H1 (cell line): Measurements from ENCODE around the gene LHFPL3. TPM values are rescaled to one million over a fixed set of nuclear protein-coding genes. Genes with fewer than 3 reads are reported as not detected.

Experiments used
- CTCF ChIA-PET: fragments of 300-600 bp; sonication (Branson Sonifier 250); formaldehyde crosslinking; loops from one replicate; lab custom pipeline; 2021; ENCODE audit not compliant: partially characterized antibody; lab: Charles Lee
- POLR2A ChIA-PET: fragments of 300-600 bp; sonication (Branson Sonifier 250); formaldehyde crosslinking; loops from one replicate; lab custom pipeline; 2021; ENCODE audit warnings: inconsistent platforms; ENCODE audit not compliant: partially characterized antibody; lab: Charles Lee
- DNase-seq, 2 experiments: peaks; one replicate each; pipeline versions ENCODE4 v3.0.0 to v3.0.0-alpha.2; 2010 to 2022; ENCODE audit warnings: low spot score in 2 of 2, low read depth in 1 of 2, mixed read lengths in 1 of 2
- FAIRE-seq: peaks from 2 replicates; lab custom pipeline; 2011; peaks lifted over from hg19 to GRCh38; lab: Jason Lieb, UNC
- H2AFZ ChIP-seq: 2 replicates; pipeline ENCODE4 v1.8.1; 2012; ENCODE audit warnings: low read length, inconsistent platforms
- H2AK5ac ChIP-seq: 2 replicates; pipeline ENCODE4 v1.6.1; 2013; ENCODE audit warnings: low read depth, low read length
- H2BK120ac ChIP-seq: replicated peaks from 2 replicates; pipeline ENCODE3; 2013; ENCODE audit warnings: low read depth, low read length, inconsistent platforms
- H2BK12ac ChIP-seq: 2 replicates; pipeline ENCODE4 v1.6.1; 2013; ENCODE audit warnings: low read depth, low read length
- H2BK15ac ChIP-seq: 2 replicates; pipeline ENCODE4 v1.6.1; 2013; ENCODE audit warnings: low read length
- H2BK20ac ChIP-seq: 2 replicates; pipeline ENCODE4 v1.6.1; 2013; ENCODE audit warnings: low read length
- H2BK5ac ChIP-seq: 2 replicates; pipeline ENCODE4 v1.6.1; 2013; ENCODE audit warnings: low read depth, low read length
- H3K14ac ChIP-seq: 2 replicates; pipeline ENCODE4 v1.6.1; 2013; ENCODE audit warnings: inconsistent platforms; ENCODE audit not compliant: insufficient read length
- H3K18ac ChIP-seq: 2 replicates; pipeline ENCODE4 v1.6.1; 2013; ENCODE audit warnings: low read length; ENCODE audit errors: extremely low read depth
- H3K23ac ChIP-seq: 2 replicates; pipeline ENCODE4 v1.6.1; 2013; ENCODE audit warnings: inconsistent platforms; ENCODE audit not compliant: insufficient read length
- H3K23me2 ChIP-seq: 2 replicates; pipeline ENCODE4 v1.6.1; 2013; ENCODE audit warnings: low read depth, low read length
- H3K27ac ChIP-seq: 2 replicates; pipeline ENCODE4 v1.6.1; 2011; ENCODE audit warnings: low read depth, low read length, inconsistent platforms
- H3K27me3 ChIP-seq, 4 experiments: replicated peaks in 1 of 4; 1 replicate in 1 of 4; 2 replicates in 3 of 4; pipeline versions ENCODE4 v1.6.1 to v1.8.1; 2011 to 2013; ENCODE audit warnings: low read length in 3 of 4, mild to moderate bottlenecking in 3 of 4, inconsistent platforms in 2 of 4, mixed read lengths in 2 of 4, moderate library complexity in 1 of 4; ENCODE audit not compliant: control insufficient read depth in 3 of 4, insufficient read depth in 3 of 4; ENCODE audit errors: extremely low read depth in 1 of 4
- H3K36me3 ChIP-seq, 4 experiments: 2 replicates each; pipeline versions ENCODE4 v1.6.1 to v1.8.1; 2011 to 2013; ENCODE audit warnings: mild to moderate bottlenecking in 4 of 4, low read length in 3 of 4, moderate library complexity in 2 of 4, control low read depth in 1 of 4, inconsistent platforms in 1 of 4; ENCODE audit not compliant: insufficient read depth in 4 of 4, control insufficient read depth in 2 of 4
- H3K4ac ChIP-seq: replicated peaks from 2 replicates; pipeline ENCODE3; 2013; ENCODE audit warnings: low read length, low read depth, mixed read lengths, inconsistent platforms; ENCODE audit not compliant: insufficient read length
- H3K4me1 ChIP-seq, 4 experiments: replicated peaks in 1 of 4; 1 replicate in 1 of 4; 2 replicates in 3 of 4; pipeline versions ENCODE4 v1.6.1 to v1.8.1; 2011 to 2013; ENCODE audit warnings: low read length in 3 of 4, inconsistent platforms in 2 of 4, mixed read lengths in 1 of 4; ENCODE audit not compliant: insufficient read depth in 4 of 4, control insufficient read depth in 3 of 4
- H3K4me2 ChIP-seq, 2 experiments: 2 replicates each; pipeline versions ENCODE4 v1.6.1 to v1.8.1; 2011 to 2013; ENCODE audit warnings: low read depth in 2 of 2, low read length in 2 of 2, control low read depth in 1 of 2, inconsistent platforms in 1 of 2, mild to moderate bottlenecking in 1 of 2; ENCODE audit not compliant: insufficient read depth in 1 of 2
- H3K4me3 ChIP-seq, 4 experiments: fragments of 200-600, 300-600 bp in 1 of 4; sonication (generic), shearing (Covaris generic), sonication (Bioruptor Twin) in 1 of 4; 2 replicates each; pipeline versions ENCODE4 v1.5.1 to v1.8.1; 2011 to 2016; ENCODE audit warnings: low read length in 4 of 4, low read depth in 3 of 4, control low read depth in 2 of 4, inconsistent platforms in 2 of 4, mild to moderate bottlenecking in 2 of 4, mixed read lengths in 1 of 4, moderate library complexity in 1 of 4; ENCODE audit not compliant: insufficient read depth in 2 of 4; ENCODE audit errors: extremely low read depth in 1 of 4
- H3K56ac ChIP-seq: replicated peaks from 2 replicates; pipeline ENCODE3; 2013; ENCODE audit warnings: low read depth, mild to moderate bottlenecking, mixed read lengths, low read length, inconsistent platforms; ENCODE audit not compliant: insufficient read length
- H3K79me1 ChIP-seq: 2 replicates; pipeline ENCODE4 v1.6.1; 2013; ENCODE audit warnings: low read depth, low read length, control low read depth
- H3K79me2 ChIP-seq, 2 experiments: 2 replicates each; pipeline versions ENCODE4 v1.6.1 to v1.8.1; 2012 to 2013; ENCODE audit warnings: low read length in 2 of 2, mild to moderate bottlenecking in 2 of 2, inconsistent platforms in 1 of 2; ENCODE audit not compliant: insufficient read depth in 2 of 2, control insufficient read depth in 1 of 2
- H3K9ac ChIP-seq, 4 experiments: replicated peaks in 1 of 4; 1 replicate in 1 of 4; 2 replicates in 3 of 4; pipeline versions ENCODE4 v1.6.1 to v1.8.1; 2011 to 2013; ENCODE audit warnings: low read depth in 3 of 4, low read length in 3 of 4, control low read depth in 2 of 4, mild to moderate bottlenecking in 2 of 4, moderate library complexity in 2 of 4, inconsistent platforms in 1 of 4; ENCODE audit errors: extremely low read depth in 1 of 4
- H3K9me3 ChIP-seq, 2 experiments: 2 replicates each; pipeline versions ENCODE4 v1.6.1 to v1.8.1; 2012 to 2013; ENCODE audit warnings: mild to moderate bottlenecking in 2 of 2, moderate library complexity in 2 of 2, control low read depth in 1 of 2, inconsistent platforms in 1 of 2, low read depth in 1 of 2, low read length in 1 of 2, mixed read lengths in 1 of 2; ENCODE audit not compliant: insufficient read depth in 2 of 2
- H4K20me1 ChIP-seq, 2 experiments: replicated peaks in 1 of 2; 2 replicates each; pipeline versions ENCODE3 to v1.8.1; 2011 to 2013; ENCODE audit warnings: inconsistent platforms in 2 of 2, low read length in 2 of 2, mild to moderate bottlenecking in 1 of 2; ENCODE audit not compliant: insufficient read depth in 2 of 2, control insufficient read depth in 1 of 2
- H4K5ac ChIP-seq: 2 replicates; pipeline ENCODE4 v1.6.1; 2013; ENCODE audit warnings: low read length, low read depth, mixed read lengths, inconsistent platforms; ENCODE audit not compliant: insufficient read length
- H4K8ac ChIP-seq: 2 replicates; pipeline ENCODE4 v1.8.0; 2013; ENCODE audit warnings: mild to moderate bottlenecking, moderate library complexity, low read length, inconsistent platforms; ENCODE audit not compliant: insufficient read depth; ENCODE audit errors: extremely low read depth
- H4K91ac ChIP-seq: replicated peaks from 2 replicates; pipeline ENCODE3; 2013; ENCODE audit warnings: low read length, mixed read lengths, inconsistent platforms; ENCODE audit not compliant: insufficient read length
- BCL11A ChIP-seq, 2 experiments: IDR thresholded peaks; one replicate each; pipeline ENCODE4 v1.6.1; 2011; ENCODE audit warnings: low read depth in 2 of 2, low read length in 2 of 2, mild to moderate bottlenecking in 2 of 2
- CBX5 ChIP-seq: fragments of 300-800, 300-1000 bp; sonication (generic); IDR thresholded peaks from 2 replicates; pipeline ENCODE4 v1.7.1; 2016; ENCODE audit warnings: antibody characterized with exemption, low read length, low read depth
- FOSL1 ChIP-seq: IDR thresholded peaks from 2 replicates; pipeline ENCODE4 v1.6.1; 2011; ENCODE audit warnings: mild to moderate bottlenecking, low read depth, low read length, moderate library complexity; ENCODE audit not compliant: insufficient read depth
- GTF2F1 ChIP-seq: IDR thresholded peaks from 2 replicates; pipeline ENCODE4 v1.6.1; 2012; ENCODE audit warnings: low read depth, low read length, improper control_type of control experiment, borderline replicate concordance
- MAFK ChIP-seq: IDR thresholded peaks from 2 replicates; pipeline ENCODE4 v1.6.1; 2012; ENCODE audit warnings: low read depth, mild to moderate bottlenecking, improper control_type of control experiment, low read length
- PHF8 ChIP-seq: fragments of 200-600 bp; sonication (generic); conservative IDR thresholded peaks from 2 replicates; pipeline ENCODE4 v1.7.1; 2012; ENCODE audit warnings: low read depth, mild to moderate bottlenecking, inconsistent platforms, low read length, moderate library complexity
- RFX5 ChIP-seq: IDR thresholded peaks from 2 replicates; pipeline ENCODE4 v1.6.1; 2011; ENCODE audit warnings: low read depth, low read length, improper control_type of control experiment, borderline replicate concordance
- SUZ12 ChIP-seq: fragments of 200-600 bp; sonication (generic); IDR thresholded peaks from 2 replicates; pipeline ENCODE4 v1.6.1; 2012; ENCODE audit warnings: mild to moderate bottlenecking, inconsistent platforms, low read length, moderate library complexity, mixed read lengths
- TCF12 ChIP-seq: IDR thresholded peaks from 2 replicates; pipeline ENCODE4 v1.6.1; 2011; ENCODE audit warnings: low read depth, mild to moderate bottlenecking, low read length
- TEAD4 ChIP-seq: IDR thresholded peaks from 2 replicates; pipeline ENCODE4 v1.6.1; 2012; ENCODE audit warnings: low read depth, low read length, inconsistent platforms, mixed read lengths
- ZNF274 ChIP-seq: IDR thresholded peaks from 2 replicates; pipeline ENCODE4 v1.7.0; 2012; ENCODE audit warnings: low read length, borderline replicate concordance; ENCODE audit errors: extremely low read depth
- WGBS, 2 experiments: shearing (Covaris generic) in 1 of 2; methylation state at CpG; one replicate each; pipeline versions ENCODE4 v1.1.6 to v1.1.7; 2013 to 2015; ENCODE audit warnings: low lambda C conversion rate in 2 of 2, mixed read lengths in 2 of 2, inconsistent platforms in 1 of 2, low coverage in 1 of 2, missing lambda C conversion rate in 1 of 2; ENCODE audit not compliant: insufficient replicate concordance in 2 of 2, insufficient coverage in 1 of 2, insufficient read length in 1 of 2; ENCODE audit errors: extremely low coverage in 1 of 2, missing lambda C conversion rate in 1 of 2; 5-methylcytosine and 5-hydroxymethylcytosine counted together
- polyA plus RNA-seq, 7 experiments: library from polyadenylated mRNA; depleted of rRNA in 3 of 7; stranded (reverse) in 5 of 7; unstranded in 2 of 7; fragments of >200 nt in 5 of 7; fragments of 200-250 nt in 2 of 7; gene quantifications; 1 replicate in 5 of 7; 2 replicates in 1 of 7; 4 replicates in 1 of 7; pipeline versions ENCODE4 v1.2.1 to v1.2.3, GENCODE V29; 2011 to 2013; ENCODE audit warnings: missing spikeins in 2 of 7, mixed read lengths in 2 of 7
- total RNA-seq: library from RNA; stranded (reverse); fragmentation: NEBNext Ultra II Directional; extraction: Animal tissue kit (Norgen Biotek cat#: 25700); gene quantifications from 2 replicates; pipeline ENCODE4 v1.2.1, GENCODE V29; 2021

LHFPL3 gene
- total and polyA plus RNA-seq, 2 of the 8 experiments (the other 6 are each of a cell fraction or from before 2014, with no cell fraction given), result 0.24 to 0.50 TPM

DNA sequence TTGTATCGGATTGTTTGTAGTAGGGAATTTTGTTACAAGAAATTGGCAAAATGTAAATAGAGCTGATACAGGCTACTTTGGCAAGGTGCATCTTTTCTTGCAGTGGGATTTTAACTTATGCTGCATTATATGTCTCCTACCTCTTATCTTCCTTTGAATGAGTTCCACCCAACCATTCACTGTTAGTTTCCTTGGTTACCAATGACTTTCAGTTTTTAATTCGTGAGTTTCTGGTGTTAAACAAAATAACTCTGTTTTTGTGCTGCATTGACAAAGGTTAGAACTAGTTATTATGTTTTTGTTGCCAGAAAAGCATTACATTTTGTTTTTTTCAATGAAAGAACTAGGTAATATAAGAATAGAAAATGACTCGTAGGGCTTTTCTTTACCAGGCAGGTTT, 327.2 kb downstream of the LHFPL3 start:
- no peaks in the 10 kb centered on the region for H3K4me1 ChIP-seq
- no peak for FAIRE-seq
- no peak overlapping the region for H3K23ac ChIP-seq
- H2BK12ac ChIP-seq, result no peak overlapping the region
- no peak overlapping the region for H2BK120ac ChIP-seq
- no peak overlapping the region for H2BK5ac ChIP-seq
- ChIA-PET CTCF (interaction anchor here (0.7 to 6.4 kb wide), 4 partner anchors 12 to 1388 kb away, joined by 3 to 58 read pairs (median 5); no protein-coding TSS in a partner anchor), POLR2A (no interaction called here)
- H3K79me2 ChIP-seq, result no peaks in the 10 kb centered on the region
- no peak overlapping the region for H3K9ac ChIP-seq
- no peak overlapping the region for H3K4me2 ChIP-seq
- no peak overlapping the region for H4K8ac ChIP-seq
- H3K4ac ChIP-seq, result no peak overlapping the region
- no peak overlapping the region for H2AFZ ChIP-seq
- no peaks in the 10 kb centered on the region for H4K20me1 ChIP-seq
- H4K91ac ChIP-seq, result no peak overlapping the region
- no peak for TF ChIP-seq CBX5
- TF ChIP-seq ZNF274, result no peak
- TF ChIP-seq GTF2F1, result no peak
- no peak for TF ChIP-seq MAFK
- no peak for TF ChIP-seq BCL11A (IDR thresholded peaks at IDR 0.05; ENCODE audit: low read depth in 2 of 2, low read length in 2 of 2)
- TF ChIP-seq FOSL1, result no peak
- TF ChIP-seq TEAD4, result no peak
- TF ChIP-seq SUZ12, result no peak
- no peak for TF ChIP-seq PHF8
- TF ChIP-seq TCF12, result no peak
- no peak for TF ChIP-seq RFX5
- no peak overlapping the region for H3K18ac ChIP-seq
- no peaks in the 10 kb centered on the region for H3K79me1 ChIP-seq
- 77% methylated on average over 3 of the region's 3 CpGs; no CpG with 5 or more reads in 1 of the 2 experiments for WGBS, 2 experiments
- H2BK20ac ChIP-seq, result no peak overlapping the region
- no peak overlapping the region for H2AK5ac ChIP-seq
- H3K9me3 ChIP-seq, result peaks cover 2 to 16% of the 10 kb centered on the region in 2 experiments; a peak in 1 of 4 replicates
- no peak overlapping the region for H2BK15ac ChIP-seq
- H3K56ac ChIP-seq, result no peak overlapping the region
- no peak overlapping the region for H4K5ac ChIP-seq
- DNase-seq, result no peak
- no peak overlapping the region for H3K14ac ChIP-seq
- H3K4me3 ChIP-seq, result no peak overlapping the region
- no peaks in the 10 kb centered on the region for H3K23me2 ChIP-seq
- H3K27me3 ChIP-seq, result no peaks in the 10 kb centered on the region
- no peak overlapping the region for H3K27ac ChIP-seq
- no peaks in the 10 kb centered on the region for H3K36me3 ChIP-seq
